ENCODE results near the gene FGGY. TPM values are rescaled to one million over a fixed set of nuclear protein-coding genes. Genes with fewer than 3 reads are reported as not detected.

Gene FGGY
- total and polyA plus RNA-seq, 2 donors (not counting 3 experiments of a cell fraction or from before 2014, with no cell fraction given) = 5.6 to 6.4 TPM

DNA sequence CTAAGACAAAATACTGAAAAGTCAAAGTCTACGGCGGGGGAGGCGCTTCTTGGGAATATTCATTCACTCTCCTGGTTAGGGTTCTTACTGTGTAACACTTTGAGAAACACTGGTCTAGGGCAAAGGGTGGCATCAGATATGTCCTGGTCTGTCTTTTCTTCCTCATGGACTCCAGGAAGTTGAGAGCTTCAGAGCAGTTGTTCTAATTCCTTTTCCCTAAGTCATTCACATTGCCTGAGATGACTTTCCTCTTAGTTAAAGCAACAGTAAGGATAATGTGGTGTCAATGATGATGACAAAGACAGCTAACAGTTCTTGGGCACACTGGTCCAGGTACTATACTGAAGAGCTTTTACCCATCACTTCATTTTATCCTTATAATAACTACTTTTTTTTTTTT is 27.0 kb downstream of the FGGY start:
- Histone ChIP-seq H3K9me1 (replicated peaks; ENCODE audit: control insufficient read depth, extremely low read depth, insufficient read depth, low read length) (no peaks in the 10 kb centered on the region), H3K36me3 (ENCODE audit: control insufficient read depth in 2 of 2, extremely low read depth in 1 of 2, insufficient read depth in 2 of 2, low read length in 2 of 2) (no peaks in the 10 kb centered on the region), H3K27me3 (ENCODE audit: control insufficient read depth in 2 of 2, insufficient read depth in 2 of 2, low read length in 2 of 2) (no peaks in the 10 kb centered on the region), H2AFZ (ENCODE audit: low read depth, low read length) (no peak overlapping the region), H3K79me2 (ENCODE audit: control insufficient read depth, insufficient read depth, low read length) (no peaks in the 10 kb centered on the region), H3K9me3 (replicated peaks; ENCODE audit: control insufficient read depth, insufficient read depth, low read length) (no peaks in the 10 kb centered on the region), H3K4me2 (ENCODE audit: insufficient read depth, low read length) (no peak overlapping the region), H3K4me3 (replicated peaks in 1 of 3; ENCODE audit: insufficient read depth in 1 of 3, low read depth in 1 of 3, low read length in 3 of 3) (no peak overlapping the region), H3K9ac (replicated peaks; ENCODE audit: extremely low read depth, insufficient read depth, low read length) (no peak overlapping the region), H3K4me1 (ENCODE audit: control insufficient read depth, extremely low read depth, insufficient read depth, low read length) (no peaks in the 10 kb centered on the region), H3K27ac (ENCODE audit: insufficient read depth, low read depth, low read length) (no peak overlapping the region), H4K20me1 (replicated peaks; ENCODE audit: control insufficient read depth, extremely low read depth, insufficient read depth, low read length) (no peaks in the 10 kb centered on the region)
- dilution Hi-C loops (cut with MboI; ENCODE audit: extremely low pct_ligation_motif_present, low sequenced_read_pairs) (no loop called here), intact Hi-C loops (cut with micrococcal nuclease) (no loop called here)
- TF ChIP-seq FOS (IDR thresholded peaks at IDR 0.05; ENCODE audit: borderline replicate concordance, insufficient read depth, low read length) (no peak), MAX (IDR thresholded peaks at IDR 0.05; ENCODE audit: insufficient read depth, insufficient read length) (no peak), POLR2AphosphoS5 (IDR thresholded peaks at IDR 0.05; ENCODE audit: insufficient read depth, low read depth, low read length) (no peak)
- FAIRE-seq = no peak
- ChIA-PET POLR2A (interaction anchor here (0.7 to 0.8 kb wide), 2 partner anchors 24 to 173 kb away, joined by 3 to 9 read pairs; no protein-coding TSS in a partner anchor), CTCF (no interaction called here)
- no peak for DNase-seq (ENCODE audit: low read depth, low spot score)
- no TSS peak for BruUV-seq (replicated peaks)

GRCh38 chr1:59328353-59328752 is 31.5 kb downstream of the FGGY start:
- H3K9me3 ChIP-seq (replicated peaks; ENCODE audit: control insufficient read depth, insufficient read depth, low read length) = no peaks in the 10 kb centered on the region
- H4K20me1 ChIP-seq (replicated peaks; ENCODE audit: control insufficient read depth, extremely low read depth, insufficient read depth, low read length) = no peaks in the 10 kb centered on the region
- H3K4me1 ChIP-seq (ENCODE audit: control insufficient read depth, extremely low read depth, insufficient read depth, low read length) = peaks cover 17% of the 10 kb centered on the region
- intact Hi-C loops (cut with micrococcal nuclease) = no loop called here
- ChIA-PET CTCF (interaction anchor here (1.0 kb wide), 1 partner anchor 13 kb away, joined by 3 read pairs; no protein-coding TSS in a partner anchor), POLR2A (no interaction called here)
- TF ChIP-seq, protein P1, sequence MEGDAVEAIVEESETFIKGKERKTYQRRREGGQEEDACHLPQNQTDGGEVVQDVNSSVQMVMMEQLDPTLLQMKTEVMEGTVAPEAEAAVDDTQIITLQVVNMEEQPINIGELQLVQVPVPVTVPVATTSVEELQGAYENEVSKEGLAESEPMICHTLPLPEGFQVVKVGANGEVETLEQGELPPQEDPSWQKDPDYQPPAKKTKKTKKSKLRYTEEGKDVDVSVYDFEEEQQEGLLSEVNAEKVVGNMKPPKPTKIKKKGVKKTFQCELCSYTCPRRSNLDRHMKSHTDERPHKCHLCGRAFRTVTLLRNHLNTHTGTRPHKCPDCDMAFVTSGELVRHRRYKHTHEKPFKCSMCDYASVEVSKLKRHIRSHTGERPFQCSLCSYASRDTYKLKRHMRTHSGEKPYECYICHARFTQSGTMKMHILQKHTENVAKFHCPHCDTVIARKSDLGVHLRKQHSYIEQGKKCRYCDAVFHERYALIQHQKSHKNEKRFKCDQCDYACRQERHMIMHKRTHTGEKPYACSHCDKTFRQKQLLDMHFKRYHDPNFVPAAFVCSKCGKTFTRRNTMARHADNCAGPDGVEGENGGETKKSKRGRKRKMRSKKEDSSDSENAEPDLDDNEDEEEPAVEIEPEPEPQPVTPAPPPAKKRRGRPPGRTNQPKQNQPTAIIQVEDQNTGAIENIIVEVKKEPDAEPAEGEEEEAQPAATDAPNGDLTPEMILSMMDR (IDR thresholded peaks at IDR 0.05; ENCODE audit: extremely low read depth in 1 of 2, insufficient read depth in 1 of 2, low read depth in 1 of 2, low read length in 2 of 2) = no peak
- TF ChIP-seq MYC (IDR thresholded peaks at IDR 0.05; ENCODE audit: low read depth, low read length) (no peak), MAX (IDR thresholded peaks at IDR 0.05; ENCODE audit: insufficient read depth, insufficient read length) (no peak), POLR2A (IDR thresholded peaks at IDR 0.05; ENCODE audit: low read depth, low read length) (no peak), JUN (IDR thresholded peaks at IDR 0.05; ENCODE audit: borderline replicate concordance, insufficient read depth, insufficient read length, low read depth) (no peak), POLR2AphosphoS5 (IDR thresholded peaks at IDR 0.05; ENCODE audit: insufficient read depth, low read depth, low read length) (no peak), FOS (IDR thresholded peaks at IDR 0.05; ENCODE audit: borderline replicate concordance, insufficient read depth, low read length) (no peak), EZH2 (IDR thresholded peaks at IDR 0.05; ENCODE audit: borderline replicate concordance, low read depth, low read length, severe bottlenecking) (no peak), GATA2 (IDR thresholded peaks at IDR 0.05; ENCODE audit: insufficient read depth, insufficient read length, low read depth, low read length) (no peak)
- no peaks in the 10 kb centered on the region for H3K79me2 ChIP-seq (ENCODE audit: control insufficient read depth, insufficient read depth, low read length)
- no peaks in the 10 kb centered on the region for H3K27me3 ChIP-seq (ENCODE audit: control insufficient read depth in 2 of 2, insufficient read depth in 2 of 2, low read length in 2 of 2)
- FAIRE-seq (no peak), DNase-seq (ENCODE audit: low read depth, low spot score) (no peak)
- H3K27ac ChIP-seq (ENCODE audit: insufficient read depth, low read depth, low read length) = no peak overlapping the region
- H3K4me2 ChIP-seq (ENCODE audit: insufficient read depth, low read length) = no peak overlapping the region
- no peaks in the 10 kb centered on the region for H3K36me3 ChIP-seq (ENCODE audit: control insufficient read depth in 2 of 2, extremely low read depth in 1 of 2, insufficient read depth in 2 of 2, low read length in 2 of 2)
- no peak overlapping the region for H3K4me3 ChIP-seq (replicated peaks in 1 of 3; ENCODE audit: insufficient read depth in 1 of 3, low read depth in 1 of 3, low read length in 3 of 3)
- H2AFZ ChIP-seq (ENCODE audit: low read depth, low read length) = no peak overlapping the region
- H3K9me1 ChIP-seq (replicated peaks; ENCODE audit: control insufficient read depth, extremely low read depth, insufficient read depth, low read length) = no peaks in the 10 kb centered on the region
- dilution Hi-C loops (cut with MboI; ENCODE audit: extremely low pct_ligation_motif_present, low sequenced_read_pairs) = no loop called here
- no TSS peak for BruUV-seq (replicated peaks)
- no peak overlapping the region for H3K9ac ChIP-seq (replicated peaks; ENCODE audit: extremely low read depth, insufficient read depth, low read length)

Measured in endothelial cell of umbilical vein (primary cell).